DMS114 treated with DMSO at 0.1 percent for 48 hours (cell line): ENCODE measurements around the gene SMIM44.

Experiments used
- DNase-seq: peaks from one replicate; lab custom pipeline; 2025; ENCODE audit not compliant: unreplicated experiment; lab: John Stamatoyannopoulos, UW

SMIM44 gene

GRCh38 chr19:3442487-3443071 is 40.7 kb downstream of the SMIM44 start:
- no peak for DNase-seq

GRCh38 chr19:3441986-3442329 is 41.3 kb downstream of the SMIM44 start:
- DNase-seq: no peak

DNA sequence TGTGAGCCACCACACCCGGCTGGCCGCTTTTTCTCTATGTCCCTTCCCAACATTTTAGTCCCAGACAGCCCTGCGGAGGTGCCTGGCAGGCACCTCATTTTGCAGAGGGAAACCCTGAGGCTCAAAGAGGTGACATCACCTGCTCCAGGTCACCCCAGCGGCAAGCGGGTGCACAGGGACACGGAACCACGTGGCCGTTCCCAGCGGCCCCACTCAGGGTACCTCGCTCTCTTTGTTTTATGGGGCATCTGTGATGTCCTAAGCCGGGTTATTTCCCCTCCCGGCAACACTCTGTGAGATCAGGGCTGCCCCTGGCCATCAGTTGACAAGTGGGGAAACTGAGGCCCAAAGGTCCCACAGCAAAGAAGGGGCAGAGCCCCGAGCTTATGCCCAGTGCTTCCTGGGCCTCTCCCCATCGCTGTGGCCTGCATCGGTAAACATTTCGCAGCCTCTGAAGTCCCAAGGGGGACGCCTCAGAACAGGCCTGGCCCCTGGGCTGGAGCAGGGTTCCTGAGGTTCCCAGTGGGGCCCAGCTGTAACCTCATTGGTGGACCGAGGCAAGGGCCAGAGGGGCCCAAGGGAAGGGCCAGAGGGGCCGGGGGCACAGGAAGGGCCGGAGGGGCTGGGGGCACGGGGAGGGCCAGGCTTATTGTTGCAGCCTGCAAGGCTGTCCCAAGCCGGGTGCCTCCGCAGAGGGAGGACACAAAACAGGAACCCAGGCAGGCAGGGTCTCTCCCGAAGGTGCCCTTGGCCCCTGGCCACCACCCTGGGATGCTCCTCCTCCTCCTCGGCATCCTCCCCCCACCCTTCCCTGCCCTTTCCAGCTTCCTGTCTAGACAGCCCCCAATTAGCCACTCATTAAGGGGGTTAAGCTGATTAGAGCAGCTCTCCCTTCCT is 41.9 kb downstream of the SMIM44 start:
- no peak for DNase-seq

DNA sequence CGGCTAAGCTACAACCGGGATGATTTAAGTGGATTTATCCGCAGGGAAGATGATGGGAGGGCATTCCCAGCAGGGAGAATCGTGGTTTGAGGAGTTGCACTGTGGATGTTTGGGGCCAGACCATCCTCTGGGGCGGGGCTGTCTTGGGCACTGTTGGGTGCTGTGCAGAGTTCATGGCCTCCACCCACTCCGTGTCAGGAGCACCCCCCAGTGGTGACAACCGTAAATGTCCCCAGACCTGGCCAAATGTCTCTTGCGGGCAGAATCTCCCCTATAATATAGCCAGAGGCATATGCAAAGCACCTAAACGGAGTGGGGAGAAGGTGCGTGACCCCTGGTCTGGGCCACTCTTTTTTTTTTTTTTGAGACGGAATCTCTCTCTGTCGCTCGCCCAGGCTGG is 43.2 kb downstream of the SMIM44 start:
- DNase-seq: no peak

DNA sequence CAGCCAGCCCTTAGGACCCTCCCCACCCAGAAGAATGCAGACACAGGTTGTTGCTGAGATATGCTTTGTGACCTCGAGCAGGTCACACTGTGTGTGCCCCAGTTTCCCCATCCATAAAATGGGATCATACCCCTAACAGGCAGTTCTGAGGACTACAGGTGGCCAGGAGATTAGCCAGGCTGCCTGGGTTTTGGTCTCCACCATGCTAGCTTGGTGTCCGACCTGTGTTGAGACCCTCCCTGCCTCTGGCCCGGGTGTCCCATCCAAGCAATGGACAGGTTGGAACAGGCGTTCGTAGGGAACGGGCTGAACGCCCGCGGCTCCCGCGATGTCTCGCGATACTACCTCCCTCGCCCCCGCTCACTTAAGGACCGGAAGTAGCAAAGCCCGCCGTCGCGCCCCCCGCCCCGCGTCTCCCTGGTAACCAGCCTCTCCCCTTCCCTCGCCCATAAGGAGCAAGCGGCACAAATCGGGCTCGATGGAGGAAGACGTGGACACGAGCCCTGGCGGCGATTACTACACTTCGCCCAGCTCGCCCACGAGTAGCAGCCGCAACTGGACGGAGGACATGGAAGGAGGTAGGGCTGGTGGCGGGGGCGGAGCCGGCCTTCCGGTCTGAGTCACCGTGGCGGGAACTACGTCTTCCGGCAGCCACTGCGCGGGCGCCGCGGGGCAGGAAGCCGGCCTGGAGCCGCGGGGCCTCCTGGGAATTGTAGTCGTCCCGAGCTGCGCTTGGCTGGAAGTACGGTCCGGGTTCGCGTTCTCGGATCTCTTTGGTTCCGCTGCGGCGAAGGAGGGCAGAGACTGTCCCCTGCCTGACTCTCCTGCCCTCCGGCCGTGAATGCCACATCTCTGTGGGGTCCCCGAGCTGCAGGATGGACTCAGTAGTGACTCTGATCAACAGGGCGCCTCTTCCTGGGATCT is 48.3 kb downstream of the SMIM44 start:
- no peak for DNase-seq

DNA sequence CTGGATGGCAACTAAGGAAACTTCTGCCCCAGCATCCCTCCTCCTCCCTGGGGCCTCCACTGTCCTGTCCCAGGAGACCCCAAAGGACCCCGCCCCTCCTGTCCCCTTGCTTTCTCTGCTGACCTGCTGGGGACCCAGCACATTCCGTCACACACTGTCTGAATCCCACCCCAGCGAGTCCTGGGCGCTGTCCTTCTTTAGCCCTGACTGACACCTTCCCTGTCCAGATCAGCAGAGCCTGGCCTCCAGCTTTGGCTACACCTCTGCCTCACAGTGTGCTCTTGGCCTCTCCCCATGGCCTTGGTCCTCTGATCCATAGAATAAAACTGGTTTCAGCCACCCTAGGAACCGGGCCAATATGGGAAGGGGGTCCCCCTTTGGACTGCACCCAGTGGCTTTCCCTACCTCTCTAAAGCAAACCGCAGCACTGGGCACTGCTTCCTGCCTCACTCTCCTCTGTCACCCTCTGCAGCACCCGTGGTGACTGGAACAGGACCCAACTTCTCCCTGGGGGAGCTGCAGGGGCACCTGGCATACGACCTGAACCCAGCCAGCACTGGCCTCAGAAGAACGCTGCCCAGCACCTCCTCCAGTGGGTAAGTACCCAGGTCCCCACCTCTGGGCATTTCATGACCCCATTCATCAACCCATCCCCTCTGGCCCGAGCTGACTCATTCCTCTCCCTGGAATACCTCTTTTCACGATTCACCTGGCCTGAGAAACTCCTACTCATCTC is 49.3 kb downstream of the SMIM44 start:
- no peak for DNase-seq

DNA sequence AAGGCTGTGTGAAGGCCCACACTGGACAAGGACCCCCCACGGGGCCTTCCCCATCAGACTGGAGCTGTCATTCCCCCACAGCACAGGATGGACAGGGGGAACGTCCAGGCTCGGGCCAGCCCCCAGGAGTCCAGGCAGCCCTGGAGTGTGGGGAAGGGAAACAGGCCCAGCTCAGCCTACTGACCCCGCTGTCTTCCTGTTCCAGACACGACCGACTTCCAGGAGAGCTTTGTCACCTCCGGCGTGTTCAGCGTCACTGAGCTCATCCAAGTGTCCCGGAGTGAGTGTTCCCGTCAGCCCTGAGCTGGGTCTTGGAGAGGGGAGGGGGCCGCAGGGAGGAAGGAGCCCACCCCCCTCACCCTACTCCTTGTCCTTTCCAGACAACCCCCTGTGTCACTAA is 49.9 kb downstream of the SMIM44 start:
- no peak for DNase-seq
